WTC11 (cell line): Measurements from ENCODE around the gene TES. TPM values are rescaled to one million over a fixed set of nuclear protein-coding genes. Genes with fewer than 3 reads are reported as not detected.

Experiments
- ATAC-seq: fragments of 200-7000 bp; cut with Tn5 transposase; 2 replicates; pipeline ENCODE4 v1.10.0; 2021; ENCODE audit warnings: mild to moderate bottlenecking, moderate library complexity
- CTCF ChIA-PET: fragments of 300-600 bp; sonication (Branson Sonifier 250); formaldehyde crosslinking; loops from one replicate; lab custom pipeline; 2021; ENCODE audit warnings: antibody characterized with exemption; lab: Charles Lee
- POLR2A ChIA-PET: fragments of 350-600 bp; sonication (Branson Sonifier 250); formaldehyde crosslinking; loops from one replicate; lab custom pipeline; 2021; ENCODE audit warnings: antibody characterized with exemption; lab: Charles Lee
- DNase-seq: peaks from one replicate; pipeline ENCODE4 v3.0.0; 2021; ENCODE audit warnings: low spot score
- H3K27ac Mint-ChIP-seq: 2 replicates; pipeline ENCODE4 v1.8.0; 2021; ENCODE audit warnings: mixed read lengths
- H3K27me3 Mint-ChIP-seq: 2 replicates; pipeline ENCODE4 v1.8.0; 2021; ENCODE audit warnings: low read depth, mild to moderate bottlenecking, moderate library complexity, mixed read lengths
- H3K36me3 Mint-ChIP-seq: 2 replicates; pipeline ENCODE4 v1.8.0; 2021; ENCODE audit warnings: mixed read lengths
- H3K4me1 Mint-ChIP-seq: 2 replicates; pipeline ENCODE4 v1.8.0; 2022; ENCODE audit warnings: mixed read lengths
- H3K4me3 Mint-ChIP-seq: 2 replicates; pipeline ENCODE4 v1.8.0; 2021; ENCODE audit warnings: mild to moderate bottlenecking, moderate library complexity, mixed read lengths
- H3K9me3 Mint-ChIP-seq: 2 replicates; pipeline ENCODE4 v1.8.0; 2021; ENCODE audit warnings: mixed read lengths
- AR ChIP-seq: fragments of 250-450 bp; sonication (Bioruptor Pico); IDR thresholded peaks from 2 replicates; pipeline ENCODE4 v1.9.0; 2021; ENCODE audit warnings: mild to moderate bottlenecking
- ATF3 ChIP-seq: sonication (generic); formaldehyde crosslinking; conservative IDR thresholded peaks from 2 replicates; pipeline ENCODE4 v1.8.1; 2022; ENCODE audit warnings: mild to moderate bottlenecking, missing genetic modification reagents
- E2F5 ChIP-seq: sonication (generic); formaldehyde crosslinking; IDR thresholded peaks from 2 replicates; pipeline ENCODE4 v1.8.1; 2022; ENCODE audit warnings: mild to moderate bottlenecking, moderate library complexity, missing genetic modification reagents
- FOXK1 ChIP-seq: sonication (generic); formaldehyde crosslinking; IDR thresholded peaks from 2 replicates; pipeline ENCODE4 v1.8.0; 2022; ENCODE audit warnings: mild to moderate bottlenecking, moderate library complexity, missing genetic modification reagents
- HMGA2 ChIP-seq: fragments of 250-450 bp; sonication (Bioruptor Pico); IDR thresholded peaks from 2 replicates; pipeline ENCODE4 v1.4.0; 2021; ENCODE audit warnings: mild to moderate bottlenecking, moderate library complexity
- MLX ChIP-seq: sonication (generic); formaldehyde crosslinking; IDR thresholded peaks from 2 replicates; pipeline ENCODE4 v1.8.1; 2023; ENCODE audit warnings: mild to moderate bottlenecking, missing genetic modification reagents, moderate library complexity
- NFE2L1 ChIP-seq: sonication (generic); formaldehyde crosslinking; IDR thresholded peaks from 2 replicates; pipeline ENCODE4 v1.8.1; 2023; ENCODE audit warnings: missing genetic modification reagents
- OVOL2 ChIP-seq: fragments of 250-450 bp; sonication (Bioruptor Pico); IDR thresholded peaks from 2 replicates; pipeline ENCODE4 v1.9.0; 2021; ENCODE audit warnings: mild to moderate bottlenecking, borderline replicate concordance
- SMAD4 ChIP-seq: sonication (generic); formaldehyde crosslinking; IDR thresholded peaks from 2 replicates; pipeline ENCODE4 v1.8.0; 2022; ENCODE audit warnings: mild to moderate bottlenecking, missing genetic modification reagents
- USF2 ChIP-seq: sonication (generic); formaldehyde crosslinking; IDR thresholded peaks from 2 replicates; pipeline ENCODE4 v1.8.1; 2023; ENCODE audit warnings: mild to moderate bottlenecking, missing genetic modification reagents, moderate library complexity
- ZBTB21 ChIP-seq: sonication (generic); formaldehyde crosslinking; IDR thresholded peaks from 2 replicates; pipeline ENCODE4 v1.8.1; 2023; ENCODE audit warnings: mild to moderate bottlenecking, missing genetic modification reagents, borderline replicate concordance
- ZMAT4 ChIP-seq: fragments of 250-450 bp; sonication (Bioruptor Pico); IDR thresholded peaks from 2 replicates; pipeline ENCODE4 v1.9.0; 2021; ENCODE audit warnings: mild to moderate bottlenecking
- ZNF219 ChIP-seq: sonication (generic); formaldehyde crosslinking; IDR thresholded peaks from 2 replicates; pipeline ENCODE4 v1.8.0; 2023; ENCODE audit warnings: missing genetic modification reagents, mild to moderate bottlenecking, borderline replicate concordance
- ZNF263 ChIP-seq: sonication (generic); formaldehyde crosslinking; IDR thresholded peaks from 2 replicates; pipeline ENCODE4 v1.8.1; 2022; ENCODE audit warnings: low read depth, mild to moderate bottlenecking, moderate library complexity, missing genetic modification reagents
- ZNF281 ChIP-seq: sonication (generic); formaldehyde crosslinking; IDR thresholded peaks from 2 replicates; pipeline ENCODE4 v1.8.0; 2023; ENCODE audit warnings: mild to moderate bottlenecking, missing genetic modification reagents
- ZNF416 ChIP-seq: fragments of 250-450 bp; sonication (Bioruptor Pico); IDR thresholded peaks from 2 replicates; pipeline ENCODE4 v1.9.0; 2021; ENCODE audit warnings: mild to moderate bottlenecking, inconsistent platforms
- ZNF512 ChIP-seq: sonication (generic); formaldehyde crosslinking; IDR thresholded peaks from 2 replicates; pipeline ENCODE4 v1.8.1; 2022; ENCODE audit warnings: missing genetic modification reagents, borderline replicate concordance
- total RNA-seq: library from RNA; stranded (reverse); gene quantifications from 3 replicates; pipeline ENCODE4 v1.2.3, GENCODE V29; 2021

TES gene
- total RNA-seq, 1 experiment from 2014 or later: 48.5 TPM

- CTCF ChIA-PET: interaction anchor here (1.0 kb wide), 1 partner anchor 24 kb away, joined by 3 read pairs; no protein-coding TSS in a partner anchor
- Mint-ChIP-seq H3K4me3 (no peak overlapping the region), H3K4me1 (peaks cover 19% of the 10 kb centered on the region)
Observed at GRCh38 chr7:116162254-116162653, 48.1 kb upstream of the TES start.

GRCh38 chr7:116162992-116163391 lies 47.3 kb upstream of the TES start:
- Mint-ChIP-seq H3K9me3 (peaks cover 8% of the 10 kb centered on the region), H3K36me3 (no peaks in the 10 kb centered on the region), H3K27ac (no peak overlapping the region), H3K4me1 (peaks cover 19% of the 10 kb centered on the region), H3K4me3 (no peak overlapping the region), H3K27me3 (no peaks in the 10 kb centered on the region)
- no peak for ATAC-seq
- DNase-seq: no peak
- ChIA-PET POLR2A (no interaction called here), CTCF (interaction anchor here (1.1 kb wide), 1 partner anchor 87 kb away, joined by 3 read pairs; no protein-coding TSS in a partner anchor)
- no peak for TF ChIP-seq USF2 (CRISPR knock-in tag)

More at GRCh38 chr7:116162254-116162653, 48.1 kb upstream of the TES start:
- POLR2A ChIA-PET: no interaction called here
- Mint-ChIP-seq H3K27me3 (no peaks in the 10 kb centered on the region), H3K27ac (no peak overlapping the region), H3K36me3 (no peaks in the 10 kb centered on the region), H3K9me3 (peaks cover 5% of the 10 kb centered on the region)
- TF ChIP-seq ZMAT4 (CRISPR knock-in tag) (no peak), ZNF219 (CRISPR knock-in tag) (no peak), FOXK1 (CRISPR knock-in tag) (no peak), HMGA2 (CRISPR knock-in tag) (no peak), ZNF263 (CRISPR knock-in tag) (no peak), ZNF512 (CRISPR knock-in tag) (no peak), ZNF281 (no peak), E2F5 (CRISPR knock-in tag) (no peak)
- no peak for ATAC-seq
- no peak for DNase-seq

GRCh38 chr7:116164552-116165306 lies 45.6 kb upstream of the TES start:
- Mint-ChIP-seq H3K9me3 (peaks cover 8% of the 10 kb centered on the region), H3K27me3 (no peaks in the 10 kb centered on the region), H3K4me3 (no peak overlapping the region), H3K36me3 (no peaks in the 10 kb centered on the region), H3K27ac (no peak overlapping the region), H3K4me1 (peaks cover 19% of the 10 kb centered on the region)
- ATAC-seq (no peak), DNase-seq (no peak)
- CTCF ChIA-PET: no interaction called here
- POLR2A ChIA-PET: no interaction called here
- no peak for TF ChIP-seq OVOL2 (CRISPR knock-in tag)
- no peak for TF ChIP-seq MLX (CRISPR knock-in tag)
- TF ChIP-seq ZBTB21 (CRISPR knock-in tag): no peak
- no peak for TF ChIP-seq NFE2L1 (CRISPR knock-in tag)
- TF ChIP-seq ATF3 (CRISPR knock-in tag): no peak
- TF ChIP-seq ZNF512 (CRISPR knock-in tag): no peak
- TF ChIP-seq SMAD4 (CRISPR knock-in tag): no peak
- TF ChIP-seq AR (CRISPR knock-in tag): no peak
- no peak for TF ChIP-seq ZNF416 (CRISPR knock-in tag)
